Mesendoderm (in vitro differentiated cells): ENCODE measurements around the gene INHBC.
A peak's percentile ranks its signal among the peaks of the same experiment; 100 is the strongest.

Experiments used
- DNase-seq: peaks from one replicate; pipeline ENCODE4 v3.0.0; 2013
- H2AK5ac ChIP-seq: 2 replicates; pipeline ENCODE4 v1.6.1; 2013; ENCODE audit warnings: low read length, inconsistent platforms
- H2BK120ac ChIP-seq: 2 replicates; pipeline ENCODE4 v1.6.1; 2013; ENCODE audit warnings: low read depth, mild to moderate bottlenecking, low read length, moderate library complexity, mixed read lengths
- H2BK15ac ChIP-seq: replicated peaks from 2 replicates; pipeline ENCODE4 v1.6.1; 2013; ENCODE audit warnings: low read depth, mild to moderate bottlenecking, moderate library complexity
- H2BK5ac ChIP-seq: 2 replicates; pipeline ENCODE4 v1.6.1; 2013; ENCODE audit warnings: low read length, inconsistent platforms
- H3K18ac ChIP-seq: 2 replicates; pipeline ENCODE4 v1.6.1; 2013; ENCODE audit warnings: mild to moderate bottlenecking, low read length, mixed read lengths
- H3K23ac ChIP-seq: one replicate; pipeline ENCODE4 v1.6.1; 2013; ENCODE audit warnings: low read length
- H3K27ac ChIP-seq: 2 replicates; pipeline ENCODE4 v1.5.1; 2013; ENCODE audit warnings: low read depth, mild to moderate bottlenecking, inconsistent platforms, low read length, moderate library complexity
- H3K27me3 ChIP-seq: 2 replicates; pipeline ENCODE4 v1.6.1; 2013; ENCODE audit warnings: low read length, control low read depth, mild to moderate bottlenecking, inconsistent platforms; ENCODE audit not compliant: insufficient read depth, poor library complexity
- H3K36me3 ChIP-seq: 2 replicates; pipeline ENCODE4 v1.6.1; 2013; ENCODE audit warnings: low read length, inconsistent platforms; ENCODE audit not compliant: control insufficient read depth, insufficient read depth
- H3K4ac ChIP-seq: one replicate; pipeline ENCODE4 v1.6.1; 2013; ENCODE audit warnings: low read depth, mild to moderate bottlenecking, low read length, moderate library complexity
- H3K4me1 ChIP-seq: 2 replicates; pipeline ENCODE4 v1.6.1; 2013; ENCODE audit warnings: low read depth, low read length, inconsistent platforms; ENCODE audit not compliant: control insufficient read depth
- H3K4me2 ChIP-seq: 2 replicates; pipeline ENCODE4 v1.6.1; 2013; ENCODE audit warnings: low read length
- H3K4me3 ChIP-seq: 2 replicates; pipeline ENCODE4 v1.5.1; 2013; ENCODE audit warnings: mild to moderate bottlenecking, low read length
- H3K56ac ChIP-seq: one replicate; pipeline ENCODE4 v1.6.1; 2013; ENCODE audit warnings: low read length
- H3K79me1 ChIP-seq: 2 replicates; pipeline ENCODE4 v1.6.1; 2013; ENCODE audit warnings: low read length, inconsistent platforms
- H3K79me2 ChIP-seq: 2 replicates; pipeline ENCODE4 v1.6.1; 2013; ENCODE audit warnings: mild to moderate bottlenecking, low read length; ENCODE audit not compliant: control insufficient read depth, insufficient read depth
- H3K9ac ChIP-seq: 2 replicates; pipeline ENCODE4 v1.6.1; 2013; ENCODE audit warnings: low read length, inconsistent platforms
- H4K5ac ChIP-seq: one replicate; pipeline ENCODE4 v1.6.1; 2013; ENCODE audit warnings: low read length
- H4K8ac ChIP-seq: one replicate; pipeline ENCODE4 v1.6.1; 2013; ENCODE audit warnings: low read depth, mild to moderate bottlenecking, control low read depth, low read length, moderate library complexity
- WGBS: extraction: QIAGEN DNeasy Blood & Tissue Kit; methylation state at CpG from one replicate; pipeline ENCODE4 v1.1.7; 2013; ENCODE audit warnings: low lambda C conversion rate, missing lambda C conversion rate; ENCODE audit not compliant: insufficient coverage; ENCODE audit errors: extremely low coverage; 5-methylcytosine and 5-hydroxymethylcytosine counted together

The INHBC gene

GRCh38 chr12:57460468-57460784, 25.8 kb downstream of the INHBC start:
- Histone ChIP-seq H2BK5ac (no peak overlapping the region), H3K4me1 (peaks cover 4% of the 10 kb centered on the region), H3K79me1 (no peaks in the 10 kb centered on the region), H3K9ac (peak overlapping the region; percentile 47), H2AK5ac (no peak overlapping the region), H4K8ac (no peak overlapping the region), H3K4me3 (peak overlapping the region; percentile 13), H3K4ac (no peak overlapping the region), H3K18ac (peak overlapping the region; percentile 16), H2BK15ac (no peak overlapping the region), H3K79me2 (no peaks in the 10 kb centered on the region), H4K5ac (no peak overlapping the region), H3K36me3 (no peaks in the 10 kb centered on the region), H3K27ac (no peak overlapping the region), H3K27me3 (no peaks in the 10 kb centered on the region), H3K23ac (no peak overlapping the region), H2BK120ac (no peak overlapping the region), H3K56ac (peak overlapping the region; percentile 83), H3K4me2 (peak overlapping the region; percentile 91)
- DNase-seq, result peak; percentile 46
- no CpG with 5 or more reads among the region's 6 CpGs for WGBS

GRCh38 chr12:57460841-57461275, 26.3 kb downstream of the INHBC start:
- Histone ChIP-seq H2BK120ac (no peak overlapping the region), H2BK15ac (no peak overlapping the region), H3K79me2 (no peaks in the 10 kb centered on the region), H3K4me3 (peak overlapping the region; percentile 29), H2BK5ac (no peak overlapping the region), H3K9ac (peak overlapping the region; percentile 59), H3K79me1 (no peaks in the 10 kb centered on the region), H3K56ac (peak overlapping the region; percentile 83), H3K27ac (no peak overlapping the region), H3K4me1 (peaks cover 4% of the 10 kb centered on the region), H3K4ac (no peak overlapping the region), H3K36me3 (no peaks in the 10 kb centered on the region), H3K27me3 (no peaks in the 10 kb centered on the region), H3K18ac (peak overlapping the region; percentile 16), H3K4me2 (peak overlapping the region; percentile 91), H2AK5ac (no peak overlapping the region), H3K23ac (no peak overlapping the region), H4K5ac (no peak overlapping the region), H4K8ac (no peak overlapping the region)
- DNase-seq, result peak; percentile 70
- no CpG with 5 or more reads among the region's 19 CpGs for WGBS

GRCh38 chr12:57461276-57461916, 26.8 kb downstream of the INHBC start:
- Histone ChIP-seq H4K8ac (no peak overlapping the region), H3K4me3 (peak overlapping the region; percentile 39), H3K79me2 (no peaks in the 10 kb centered on the region), H4K5ac (no peak overlapping the region), H2BK120ac (no peak overlapping the region), H3K9ac (peak overlapping the region; percentile 63), H3K27me3 (no peaks in the 10 kb centered on the region), H3K23ac (no peak overlapping the region), H3K36me3 (no peaks in the 10 kb centered on the region), H3K4me1 (peaks cover 4% of the 10 kb centered on the region), H3K79me1 (no peaks in the 10 kb centered on the region), H3K18ac (peak overlapping the region; percentile 75), H3K27ac (no peak overlapping the region), H2BK5ac (no peak overlapping the region), H3K4me2 (peak overlapping the region; percentile 91), H3K4ac (no peak overlapping the region), H3K56ac (peak overlapping the region; percentile 87), H2BK15ac (peak overlapping the region; percentile 28), H2AK5ac (no peak overlapping the region)
- DNase-seq, result peak; percentile 93
- WGBS, result no CpG with 5 or more reads among the region's 32 CpGs

- Histone ChIP-seq H2BK5ac (peak overlapping the region; percentile 61), H3K18ac (peak overlapping the region; percentile 75), H3K4ac (no peak overlapping the region), H3K36me3 (no peaks in the 10 kb centered on the region), H3K27me3 (no peaks in the 10 kb centered on the region), H2BK120ac (no peak overlapping the region), H3K4me1 (peaks cover 2% of the 10 kb centered on the region), H3K9ac (peak overlapping the region; percentile 63), H3K56ac (peak overlapping the region; percentile 87), H2AK5ac (no peak overlapping the region), H3K4me2 (peak overlapping the region; percentile 84), H3K23ac (no peak overlapping the region), H4K5ac (no peak overlapping the region), H3K27ac (peak overlapping the region; percentile 61), H3K79me2 (no peaks in the 10 kb centered on the region), H3K4me3 (peak overlapping the region; percentile 39), H2BK15ac (peak overlapping the region; percentile 28), H3K79me1 (no peaks in the 10 kb centered on the region), H4K8ac (no peak overlapping the region)
- DNase-seq, result peak; percentile 60
- no CpG with 5 or more reads among the region's 9 CpGs for WGBS
Measured at GRCh38 chr12:57461917-57462250, 27.3 kb downstream of the INHBC start.

- H3K4me2 ChIP-seq, result peak overlapping the region; percentile 84
- H3K27me3 ChIP-seq, result no peaks in the 10 kb centered on the region
- H3K4me3 ChIP-seq, result peak overlapping the region; percentile 39
- no peak overlapping the region for H3K4ac ChIP-seq
- H3K18ac ChIP-seq, result peak overlapping the region; percentile 75
- peak overlapping the region; percentile 61 for H3K27ac ChIP-seq
- H3K4me1 ChIP-seq, result peaks cover 2% of the 10 kb centered on the region
- peak; percentile 98 for DNase-seq
- no peak overlapping the region for H2BK5ac ChIP-seq
- WGBS, result no CpG with 5 or more reads among the region's 28 CpGs
- no peaks in the 10 kb centered on the region for H3K36me3 ChIP-seq
- H4K8ac ChIP-seq, result no peak overlapping the region
- H4K5ac ChIP-seq, result no peak overlapping the region
- peak overlapping the region; percentile 87 for H3K56ac ChIP-seq
- no peak overlapping the region for H2BK120ac ChIP-seq
- H2BK15ac ChIP-seq, result peak overlapping the region; percentile 28
- no peaks in the 10 kb centered on the region for H3K79me1 ChIP-seq
- H3K23ac ChIP-seq, result no peak overlapping the region
- no peak overlapping the region for H2AK5ac ChIP-seq
- H3K79me2 ChIP-seq, result no peaks in the 10 kb centered on the region
- peak overlapping the region; percentile 63 for H3K9ac ChIP-seq
Measured at GRCh38 chr12:57462251-57462911, 27.8 kb downstream of the INHBC start.
